Suppressor macrophage treated with lipopolysaccharide for 4 hours (primary cell): Measurements from ENCODE around the gene ZNF546.
A peak's percentile ranks its signal among the peaks of the same experiment; 100 is the strongest.
"Not testable (repeated sequence)": the region's sequence is repeated elsewhere in the genome, so short reads cannot be mapped to it uniquely, and the experiment has no call there.

Experiments used
- DNase-seq: peaks from one replicate; pipeline ENCODE4 v3.0.0-alpha.2; 2020

The ZNF546 gene

DNA sequence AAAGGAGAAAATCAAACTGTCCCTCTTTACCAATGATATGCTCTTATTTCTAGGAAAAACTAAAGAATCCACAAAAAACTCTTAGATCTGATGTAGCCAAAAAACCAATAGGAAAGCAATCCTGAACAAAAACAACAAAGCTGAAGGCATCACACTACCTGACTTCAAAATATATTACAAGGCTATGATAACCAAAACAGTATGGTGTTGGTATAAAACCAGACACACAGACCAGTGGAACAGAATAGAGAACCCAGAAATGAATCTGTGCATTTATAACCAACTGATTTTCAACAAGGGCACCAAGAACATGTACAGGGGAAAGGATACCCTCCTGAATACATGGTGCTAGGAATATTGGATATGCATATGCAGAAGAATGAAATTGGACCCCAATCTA, 9.7 kb upstream of the ZNF546 start:
- no peak for DNase-seq

DNA sequence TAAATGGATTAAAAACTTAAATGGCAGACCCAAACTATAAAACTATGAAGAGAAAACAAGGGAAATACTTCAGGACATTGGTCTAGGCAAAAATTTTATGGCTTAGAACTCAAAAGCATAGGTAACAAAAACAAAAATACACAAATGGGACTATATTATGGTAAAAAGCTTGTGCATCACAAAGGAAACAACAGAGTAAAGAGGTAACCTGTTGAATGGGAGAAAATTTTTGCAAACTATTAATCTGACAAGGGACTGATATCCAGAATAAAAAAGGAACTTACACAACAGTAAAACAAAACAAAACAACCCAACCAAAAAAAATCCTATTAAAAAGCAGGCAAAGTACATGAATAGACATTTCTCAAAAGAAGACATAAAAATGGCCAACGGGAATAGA, 9.3 kb upstream of the ZNF546 start:
- DNase-seq: no peak

DNA sequence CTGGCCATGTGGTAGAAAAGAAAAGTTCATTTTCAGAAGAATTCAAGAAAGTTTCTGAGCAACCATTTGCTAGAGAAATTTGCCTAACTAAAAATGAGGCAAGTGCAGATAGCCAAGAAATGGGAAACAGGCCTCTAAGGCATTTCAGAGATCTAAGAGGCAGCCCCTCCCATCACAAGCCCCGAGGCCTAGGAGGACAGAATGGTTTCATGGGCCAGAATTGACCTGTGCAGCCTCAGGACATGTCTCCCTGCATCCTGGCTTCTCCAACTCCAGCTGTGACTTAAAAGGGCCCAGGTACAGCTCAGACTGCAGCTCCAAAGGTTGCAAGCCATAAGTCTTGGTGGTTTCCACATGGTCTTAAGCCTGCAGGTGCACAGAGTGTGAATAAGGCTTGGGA, 3.3 kb upstream of the ZNF546 start:
- no peak for DNase-seq

DNA sequence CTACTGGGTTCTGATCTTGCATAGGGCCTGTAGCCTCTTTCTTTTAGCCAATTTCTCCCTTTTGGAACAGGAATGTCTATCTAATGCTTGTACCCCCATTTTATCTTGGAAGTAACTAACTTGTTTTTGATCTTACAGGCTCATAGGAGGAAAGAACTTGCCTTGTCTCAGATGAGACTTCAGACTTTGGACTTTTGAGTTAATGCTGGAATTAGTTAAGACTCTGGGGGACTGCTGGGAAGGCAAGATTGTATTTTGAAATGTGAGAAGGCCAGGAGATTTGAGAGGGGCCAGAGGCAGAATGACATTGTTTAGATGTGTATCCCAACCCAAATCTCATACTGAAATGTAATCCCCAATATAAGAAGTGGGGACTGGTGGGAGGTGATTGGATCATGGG, 2.5 kb upstream of the ZNF546 start:
- DNase-seq: no peak

DNA sequence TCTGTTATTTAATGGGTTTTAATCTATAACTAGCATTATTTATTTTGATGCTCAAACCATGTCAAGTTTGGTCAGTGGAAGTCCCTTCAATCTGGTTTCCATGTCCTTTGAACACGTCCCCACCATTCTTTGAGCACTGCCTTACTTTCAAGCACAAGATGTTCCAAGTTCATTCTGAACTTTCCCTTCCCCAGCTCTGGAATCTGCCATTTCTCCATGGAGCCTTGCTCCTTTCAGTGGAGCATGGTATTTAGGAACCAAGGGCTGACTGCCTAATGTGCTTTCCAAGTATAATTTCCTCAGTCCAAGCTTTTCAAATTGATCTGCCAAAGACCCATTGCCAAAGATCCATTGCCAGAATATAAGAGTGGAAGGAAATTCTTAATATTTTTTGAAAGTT, 1.1 kb upstream of the ZNF546 start:
- no peak for DNase-seq

DNA sequence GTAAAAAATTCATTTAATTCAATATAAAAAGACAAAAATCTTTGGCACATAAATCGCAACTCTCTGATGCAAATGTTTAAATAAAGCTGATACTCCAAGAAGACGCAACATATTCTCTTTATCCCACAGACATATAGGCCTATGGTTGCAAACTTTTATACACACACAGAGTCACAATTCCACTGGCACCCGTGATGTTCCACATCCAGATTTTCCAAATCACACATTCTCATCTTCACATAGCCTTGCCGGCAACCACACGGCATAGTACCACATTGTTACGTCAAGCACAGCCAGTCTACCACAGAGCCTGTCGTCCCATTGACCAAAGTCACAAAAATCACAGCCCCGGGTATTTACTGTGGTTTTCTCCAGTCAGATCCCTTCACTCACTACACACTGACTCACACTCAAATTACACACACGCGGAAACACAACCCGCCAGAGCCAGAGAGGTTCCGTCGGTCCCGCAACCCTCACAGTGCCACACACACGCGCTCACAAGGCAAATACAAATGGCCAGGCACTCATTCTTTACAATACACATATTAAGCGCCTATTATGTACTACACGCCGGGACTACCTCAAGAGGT, 546 bp upstream of the ZNF546 start:
- DNase-seq: peak; percentile 50

DNA sequence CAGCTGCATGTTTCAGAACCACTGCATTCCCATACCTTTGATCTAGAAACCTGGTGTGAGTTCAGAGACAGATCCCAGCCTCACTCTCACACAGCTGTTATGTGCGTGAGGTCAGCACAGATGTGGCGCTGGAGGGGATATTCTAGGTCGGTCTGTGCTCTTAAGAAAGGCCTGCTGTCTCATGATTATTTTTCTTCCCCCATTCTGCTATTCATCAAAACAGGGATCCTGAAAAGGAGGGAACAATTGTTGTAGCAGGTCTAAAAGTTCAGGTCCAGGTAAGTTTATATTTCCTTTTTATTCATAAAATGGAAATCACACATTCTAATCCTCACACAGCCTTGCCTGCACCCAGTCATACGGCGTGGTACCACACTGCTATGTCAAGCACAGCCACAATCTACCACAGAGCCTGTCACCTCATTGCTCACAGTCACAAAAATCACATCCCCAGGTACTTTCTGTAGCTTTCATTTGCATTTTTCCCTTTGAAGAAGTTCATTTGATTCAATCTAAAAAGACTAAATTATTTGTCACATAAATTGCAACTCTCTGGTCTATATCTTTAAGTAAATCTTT, 867 bp downstream of the ZNF546 start:
- DNase-seq: no peak

DNA sequence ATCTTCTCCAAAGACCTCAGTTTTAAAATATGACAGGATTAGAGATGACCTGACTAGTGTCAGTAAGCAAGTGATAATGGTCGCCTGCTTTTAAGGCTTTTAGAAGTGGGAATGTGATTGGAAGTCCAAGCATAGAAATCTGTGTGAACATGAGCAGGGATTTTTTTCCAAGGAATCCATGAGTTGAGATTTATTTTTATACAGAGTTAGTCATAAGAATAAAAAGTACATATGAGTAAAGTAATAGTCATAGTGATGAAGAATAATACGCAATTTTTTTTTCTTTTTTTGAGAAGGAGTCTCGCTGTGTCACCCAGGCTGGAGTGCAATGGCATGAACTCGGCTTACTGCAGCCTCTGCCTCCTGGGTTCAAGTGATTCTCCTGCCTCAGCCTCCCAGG, 1.6 kb downstream of the ZNF546 start:
- no peak for DNase-seq

DNA sequence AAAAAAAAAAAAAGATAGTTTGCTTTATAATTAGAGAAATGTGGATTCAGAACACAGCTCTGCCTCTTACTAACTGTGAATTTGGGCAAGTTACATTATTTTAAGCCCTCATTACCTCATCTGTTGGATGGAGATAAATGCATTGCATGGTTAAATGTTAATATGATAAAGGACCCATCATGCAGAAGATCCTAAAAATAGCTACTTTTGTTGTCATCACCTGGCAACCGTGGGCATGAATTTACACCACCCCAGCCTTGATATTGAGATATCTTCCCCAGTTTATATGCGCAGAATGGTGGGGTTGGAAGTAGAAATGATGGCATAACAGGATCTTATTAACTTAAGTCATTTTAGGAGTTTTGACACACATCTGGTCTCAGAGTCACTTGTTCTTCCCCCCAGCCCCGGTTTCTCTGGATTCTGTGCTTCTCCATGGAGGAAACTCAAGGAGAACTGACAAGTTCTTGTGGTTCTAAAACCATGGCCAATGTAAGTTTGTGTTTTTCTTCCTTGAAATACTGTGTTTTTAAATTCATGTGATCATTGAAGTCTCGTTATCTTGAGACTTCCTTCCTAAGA, 8.9 kb downstream of the ZNF546 start:
- DNase-seq: no peak

DNA sequence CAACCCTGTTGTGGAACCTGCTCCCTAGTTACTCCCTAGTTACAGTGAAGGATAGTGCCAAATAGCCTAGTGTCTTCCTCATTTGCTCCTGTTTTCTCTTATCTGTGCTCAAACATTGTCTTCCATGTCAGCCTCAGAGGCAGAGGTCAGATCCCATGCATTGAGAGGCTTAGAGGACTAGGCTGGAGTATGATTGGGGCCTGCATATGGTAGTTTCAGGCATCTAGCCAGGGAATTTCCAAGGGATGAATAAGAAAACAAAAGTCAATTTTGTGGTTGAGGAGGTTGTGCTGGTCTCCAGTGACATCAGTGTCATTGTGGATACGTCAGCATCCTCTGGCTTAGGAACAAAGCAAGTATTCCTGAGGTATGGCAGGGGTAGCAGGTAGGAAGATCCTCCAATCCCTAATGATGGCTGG, 9.4 kb downstream of the ZNF546 start:
- peak; percentile 30 for DNase-seq

DNA sequence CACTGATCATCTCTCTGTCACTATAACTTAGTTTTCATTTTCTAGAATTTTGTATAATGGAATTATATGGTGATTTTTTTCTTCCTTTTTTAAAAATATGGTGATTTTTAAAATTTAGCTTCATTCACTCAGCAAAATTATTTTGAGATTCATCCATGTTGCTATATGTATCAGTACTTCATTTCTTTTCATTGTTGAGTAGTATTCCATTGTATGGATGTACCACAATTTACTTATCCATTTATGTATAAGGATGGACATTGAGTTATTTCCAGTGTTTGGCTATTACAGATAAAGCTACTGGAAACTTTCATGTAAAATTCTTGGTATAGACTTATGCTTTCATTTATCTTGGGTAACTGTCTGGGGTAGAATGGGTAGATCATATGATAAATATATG, 12.8 kb downstream of the ZNF546 start:
- no peak for DNase-seq

DNA sequence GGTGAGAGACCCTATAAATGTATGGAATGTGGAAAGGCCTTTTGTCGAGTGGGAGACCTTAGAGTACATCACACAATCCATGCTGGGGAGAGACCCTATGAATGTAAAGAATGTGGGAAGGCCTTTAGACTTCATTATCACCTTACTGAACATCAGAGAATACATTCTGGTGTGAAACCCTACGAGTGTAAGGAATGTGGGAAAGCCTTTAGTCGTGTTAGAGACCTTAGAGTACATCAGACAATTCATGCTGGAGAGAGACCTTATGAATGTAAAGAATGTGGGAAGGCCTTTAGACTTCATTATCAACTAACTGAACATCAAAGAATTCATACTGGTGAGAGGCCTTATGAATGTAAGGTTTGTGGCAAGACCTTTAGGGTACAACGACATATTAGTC, 17.1 kb downstream of the ZNF546 start:
- DNase-seq: no peak

DNA sequence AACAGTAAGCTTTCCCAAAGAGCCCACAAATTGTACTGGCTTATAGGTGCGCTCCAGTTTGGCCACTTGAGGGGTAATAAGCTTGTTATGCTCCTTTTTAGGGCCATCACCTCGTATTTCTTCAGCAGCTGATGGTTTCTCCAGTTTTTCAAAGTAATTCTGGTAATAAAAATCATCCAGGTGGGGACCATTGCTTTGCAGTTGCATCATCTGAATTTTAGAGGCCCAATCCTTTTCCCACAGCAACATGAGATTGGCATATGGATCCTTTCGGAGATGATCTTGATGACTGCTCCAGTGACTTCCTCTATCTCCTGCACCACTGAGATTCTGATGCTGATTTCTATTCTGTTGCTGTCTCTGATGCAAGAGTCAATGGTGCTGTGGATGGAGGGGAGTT, 27.1 kb downstream of the ZNF546 start:
- no peak for DNase-seq

DNA sequence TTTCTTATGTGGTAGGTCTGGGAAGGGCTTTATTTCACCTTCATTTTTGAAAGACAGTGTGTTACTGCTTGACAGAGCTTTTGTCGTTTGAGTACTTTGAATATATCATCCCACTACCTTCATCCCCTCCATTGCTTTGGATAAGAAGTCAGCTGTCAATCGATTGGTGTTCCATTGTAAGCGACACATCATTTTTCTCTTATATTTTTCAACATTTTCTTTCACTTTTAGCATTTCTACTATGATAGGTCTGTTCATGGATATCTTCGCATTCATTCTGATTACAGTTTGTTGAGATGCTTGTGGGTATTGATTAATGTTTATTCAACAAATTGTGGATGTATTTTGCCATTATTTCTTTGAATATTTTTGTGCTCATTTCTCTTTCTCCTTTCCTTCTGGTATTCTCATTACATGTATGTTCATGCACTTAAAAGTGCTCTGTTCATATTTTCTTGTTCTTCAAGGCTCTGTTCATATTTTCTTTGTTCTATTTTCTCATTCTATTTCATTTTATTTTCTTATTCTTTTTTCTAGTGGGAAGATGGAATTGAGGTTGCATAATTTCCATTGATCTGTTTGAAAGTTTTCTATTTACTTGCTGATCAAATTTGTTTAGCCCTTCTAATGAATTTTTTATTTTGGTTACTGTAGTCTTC, 29.2 kb downstream of the ZNF546 start:
- no peak for DNase-seq

DNA sequence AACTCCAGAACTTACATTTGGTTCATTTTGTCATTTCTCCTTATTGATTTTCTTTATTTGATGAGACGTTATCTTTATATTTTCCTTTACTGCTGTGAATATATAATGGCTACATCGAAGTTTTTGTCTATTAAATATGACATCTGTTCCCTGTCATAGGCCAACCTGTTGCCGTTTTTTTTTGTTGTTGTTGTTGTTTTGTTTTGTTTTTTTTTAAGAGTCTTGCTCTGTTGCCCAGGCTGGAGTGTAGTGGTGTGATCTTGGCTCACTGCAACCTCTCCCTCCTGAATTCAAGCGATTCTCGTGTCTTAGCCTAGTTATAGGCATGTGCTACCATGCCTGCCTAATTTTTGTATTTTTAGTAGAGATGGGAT, 29.7 kb downstream of the ZNF546 start:
- no peak for DNase-seq

DNA sequence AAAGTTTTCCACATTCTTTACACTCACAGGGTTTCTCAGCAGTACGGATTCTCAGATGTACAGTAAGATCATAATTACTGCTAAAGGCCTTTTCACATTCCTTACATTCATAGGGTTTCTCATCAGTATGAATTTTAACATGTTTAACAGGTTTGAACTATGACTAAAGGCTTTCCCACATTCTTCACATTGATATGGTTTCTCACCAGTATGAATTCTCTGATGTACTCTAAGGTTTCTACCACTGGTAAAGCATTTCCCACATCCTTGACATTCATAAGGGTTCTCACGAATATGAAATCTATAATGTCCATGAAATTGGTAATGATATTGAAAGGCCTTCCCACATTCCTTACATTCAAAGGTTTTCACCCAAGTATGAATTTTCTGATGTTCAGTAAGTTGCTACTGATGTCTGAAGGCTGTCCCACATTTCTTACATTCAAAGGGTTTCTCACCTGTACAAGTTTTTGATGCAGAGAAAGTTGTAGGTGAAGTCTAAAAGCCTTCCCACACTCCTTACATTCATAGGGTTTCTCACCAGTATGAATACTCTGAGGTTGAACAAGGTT, 37.2 kb downstream of the ZNF546 start:
- no peak for DNase-seq

DNA sequence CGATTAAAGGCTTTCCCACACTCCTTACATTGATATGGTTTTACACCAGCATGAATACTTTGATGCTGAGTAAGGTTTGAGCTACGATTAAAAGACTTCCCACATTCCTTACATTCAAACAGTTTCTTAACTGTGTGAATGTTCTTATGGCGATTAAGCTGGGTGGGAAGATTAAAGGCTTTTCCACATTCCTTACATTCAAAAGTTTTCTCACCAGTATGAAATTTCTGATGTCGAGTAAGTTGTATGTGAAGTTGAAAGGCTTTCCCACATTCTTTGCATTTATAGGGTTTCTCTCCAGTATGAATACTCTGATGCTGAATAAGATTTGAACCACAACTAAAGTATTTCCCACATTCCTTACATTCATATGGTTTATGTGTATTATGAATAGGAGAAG, 39.1 kb downstream of the ZNF546 start:
- DNase-seq: no peak

DNA sequence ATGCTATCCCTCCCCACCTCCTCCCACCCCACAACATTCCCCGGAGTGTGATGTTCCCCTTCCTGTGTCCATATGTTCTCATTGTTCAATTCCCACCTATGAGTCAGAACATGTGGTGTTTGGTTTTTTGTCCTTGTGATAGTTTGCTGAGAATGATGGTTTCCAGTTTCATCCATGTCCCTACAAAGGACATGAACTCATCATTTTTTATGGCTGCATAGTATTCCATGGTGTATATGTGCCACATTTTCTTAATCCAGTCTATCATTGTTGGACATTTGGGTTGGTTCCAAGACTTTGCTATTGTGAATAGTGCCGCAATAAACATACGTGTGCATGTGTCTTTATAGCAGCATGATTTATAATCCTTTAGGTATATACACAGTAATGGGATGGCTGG, 41.2 kb downstream of the ZNF546 start:
- DNase-seq: not testable (repeated sequence)

DNA sequence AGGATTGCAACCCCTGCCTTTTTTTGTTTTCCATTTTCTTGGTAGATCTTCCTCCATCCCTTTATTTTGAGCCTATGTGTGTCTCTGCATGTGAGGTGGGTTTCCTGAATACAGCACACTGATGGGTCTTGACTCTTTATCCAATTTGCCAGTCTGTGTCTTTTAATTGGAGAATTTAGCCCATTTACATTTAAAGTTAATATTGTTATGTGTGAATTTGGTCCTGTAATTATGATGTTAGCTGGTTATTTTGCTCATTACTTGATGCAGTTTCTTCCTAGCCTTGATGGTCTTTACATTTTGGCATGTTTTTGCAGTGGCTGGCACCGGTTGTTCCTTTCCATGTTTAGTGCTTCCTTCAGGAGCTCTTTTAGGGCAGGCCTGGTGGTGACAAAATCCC, 44.9 kb downstream of the ZNF546 start:
- DNase-seq: not testable (repeated sequence)

DNA sequence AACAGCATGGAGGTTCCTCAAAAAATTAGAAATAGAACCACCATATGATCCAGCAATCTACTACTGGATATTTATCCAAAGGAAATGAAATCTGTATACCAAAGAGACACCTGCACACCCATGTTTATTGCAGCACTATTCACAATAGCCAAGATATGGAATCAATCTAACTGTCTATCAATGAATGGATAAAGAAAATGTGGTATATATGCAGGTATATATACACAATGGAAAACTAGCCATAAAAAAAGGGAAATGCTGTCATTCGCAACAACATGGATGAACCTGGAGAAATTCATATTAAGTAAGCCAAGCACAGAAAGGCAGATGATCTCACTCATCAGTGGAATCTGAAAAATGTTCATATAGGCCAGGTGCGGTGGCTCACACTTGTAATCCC, 56.6 kb downstream of the ZNF546 start:
- DNase-seq: no peak

DNA sequence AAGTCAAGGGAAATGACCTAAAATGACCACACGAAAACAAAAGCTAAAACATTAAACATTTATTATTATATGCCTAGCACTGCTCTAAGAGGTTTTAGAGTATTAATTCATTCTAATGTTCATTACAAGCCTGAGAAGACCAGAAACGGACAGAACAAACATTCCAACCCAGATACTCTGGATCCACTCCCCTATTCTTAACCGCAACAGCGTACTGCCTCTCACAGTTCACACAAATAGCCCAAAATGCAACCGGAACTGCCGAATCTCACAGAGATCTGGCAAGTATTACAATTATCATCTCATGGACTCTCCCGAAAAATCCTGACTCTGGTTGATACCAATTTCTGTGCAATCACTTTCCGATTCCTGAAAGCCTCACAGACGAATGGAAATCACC, 57.8 kb downstream of the ZNF546 start:
- DNase-seq: no peak

DNA sequence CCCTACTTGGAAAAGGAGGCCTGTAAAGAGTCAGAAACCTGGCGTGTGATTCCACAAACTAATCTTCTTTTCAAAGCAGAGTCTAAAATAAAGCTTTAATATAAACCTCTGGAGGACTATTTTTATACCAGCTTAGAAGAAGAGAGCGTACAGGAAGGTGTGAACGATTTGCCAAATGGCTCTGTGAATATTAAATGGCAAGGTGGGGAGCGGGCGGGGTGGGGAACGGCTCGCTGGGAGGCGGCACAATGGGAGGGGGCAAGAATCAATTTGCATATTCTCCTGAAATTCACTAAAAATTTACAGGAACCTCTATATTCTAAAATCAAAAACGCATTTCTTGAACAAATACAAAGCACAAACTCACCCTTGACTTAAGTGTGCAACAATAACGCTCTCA, 58.2 kb downstream of the ZNF546 start:
- no peak for DNase-seq

DNA sequence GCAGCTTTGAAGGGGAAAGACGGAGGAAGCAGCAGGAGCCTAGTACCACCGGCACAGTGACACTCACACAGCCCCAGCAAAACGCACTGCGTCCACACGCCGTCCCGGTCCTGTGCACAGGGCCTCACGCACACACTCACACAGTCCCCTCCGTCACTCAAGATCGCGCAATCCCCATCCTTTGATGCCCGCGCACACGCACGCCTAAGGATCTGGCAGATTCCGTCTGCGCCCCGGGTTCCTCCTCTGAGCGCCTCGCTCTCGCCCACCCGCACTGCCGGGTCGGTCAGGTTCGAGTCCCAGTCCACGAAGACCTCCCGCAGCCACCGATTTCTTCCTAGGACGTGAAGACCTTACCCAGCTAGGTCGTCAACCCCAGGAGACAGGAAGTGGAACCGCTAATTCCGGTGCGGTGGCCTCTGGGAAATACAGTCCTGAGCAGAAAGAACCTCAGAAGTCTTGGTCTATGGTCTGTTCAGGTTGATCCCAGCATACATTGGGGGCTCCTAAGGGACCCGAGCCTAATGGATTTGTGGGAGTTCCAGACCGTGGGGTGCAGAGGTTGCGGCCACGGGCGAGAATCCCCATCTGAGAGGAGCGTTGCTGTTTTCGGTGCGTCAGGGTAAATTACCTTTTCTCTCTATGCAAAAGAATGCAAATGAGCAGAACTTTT, 59.1 kb downstream of the ZNF546 start, which contains the start of gene ZNF780B:
Gene ZNF780B (minus strand): TSS at position 400 of the 673 bp plus-strand sequence. CDS start 5,899 bp downstream, outside the sequence.
- peak; percentile 64 for DNase-seq
